Osteocyte (in vitro differentiated cells): ENCODE results near the gene MINK1. TPM values are rescaled to one million over a fixed set of nuclear protein-coding genes. Genes with fewer than 3 reads are reported as not detected.
"Not testable (repeated sequence)": the region's sequence is repeated elsewhere in the genome, so short reads cannot be mapped to it uniquely, and the experiment has no call there.

Experiments
- DNase-seq: peaks from one replicate; pipeline ENCODE4 v3.0.0; 2021; ENCODE audit warnings: mixed read lengths; ENCODE audit not compliant: unreplicated experiment; ENCODE audit errors: extremely low spot score
- H3K27ac Mint-ChIP-seq: one replicate; pipeline ENCODE4 v1.8.0; 2021; ENCODE audit warnings: mild to moderate bottlenecking, mixed read lengths; ENCODE audit not compliant: unreplicated experiment
- H3K27me3 Mint-ChIP-seq: one replicate; pipeline ENCODE4 v1.8.0; 2021; ENCODE audit warnings: mixed read lengths; ENCODE audit not compliant: unreplicated experiment
- H3K36me3 Mint-ChIP-seq: one replicate; pipeline ENCODE4 v1.8.0; 2021; ENCODE audit warnings: mixed read lengths; ENCODE audit not compliant: unreplicated experiment
- H3K4me1 Mint-ChIP-seq: one replicate; pipeline ENCODE4 v1.8.0; 2021; ENCODE audit warnings: mixed read lengths; ENCODE audit not compliant: unreplicated experiment
- H3K4me3 Mint-ChIP-seq: one replicate; pipeline ENCODE4 v1.8.0; 2021; ENCODE audit warnings: mild to moderate bottlenecking, moderate library complexity, mixed read lengths; ENCODE audit not compliant: unreplicated experiment
- H3K9me3 Mint-ChIP-seq: one replicate; pipeline ENCODE4 v1.8.0; 2021; ENCODE audit warnings: mixed read lengths; ENCODE audit not compliant: unreplicated experiment
- total RNA-seq: library from RNA; stranded (reverse); gene quantifications from 2 replicates; pipeline ENCODE4 v1.2.1, GENCODE V29; 2021
- TF ChIP-seq, protein P1 (sequence below): fragments of 200-600 bp; sonication (generic); IDR thresholded peaks from 2 replicates; pipeline ENCODE4 v1.5.0; 2021; ENCODE audit warnings: antibody characterized with exemption, mild to moderate bottlenecking, moderate library complexity

Gene MINK1
- total RNA-seq, 1 donor from 2014 or later = 93.3 TPM

- TF ChIP-seq, protein P1, sequence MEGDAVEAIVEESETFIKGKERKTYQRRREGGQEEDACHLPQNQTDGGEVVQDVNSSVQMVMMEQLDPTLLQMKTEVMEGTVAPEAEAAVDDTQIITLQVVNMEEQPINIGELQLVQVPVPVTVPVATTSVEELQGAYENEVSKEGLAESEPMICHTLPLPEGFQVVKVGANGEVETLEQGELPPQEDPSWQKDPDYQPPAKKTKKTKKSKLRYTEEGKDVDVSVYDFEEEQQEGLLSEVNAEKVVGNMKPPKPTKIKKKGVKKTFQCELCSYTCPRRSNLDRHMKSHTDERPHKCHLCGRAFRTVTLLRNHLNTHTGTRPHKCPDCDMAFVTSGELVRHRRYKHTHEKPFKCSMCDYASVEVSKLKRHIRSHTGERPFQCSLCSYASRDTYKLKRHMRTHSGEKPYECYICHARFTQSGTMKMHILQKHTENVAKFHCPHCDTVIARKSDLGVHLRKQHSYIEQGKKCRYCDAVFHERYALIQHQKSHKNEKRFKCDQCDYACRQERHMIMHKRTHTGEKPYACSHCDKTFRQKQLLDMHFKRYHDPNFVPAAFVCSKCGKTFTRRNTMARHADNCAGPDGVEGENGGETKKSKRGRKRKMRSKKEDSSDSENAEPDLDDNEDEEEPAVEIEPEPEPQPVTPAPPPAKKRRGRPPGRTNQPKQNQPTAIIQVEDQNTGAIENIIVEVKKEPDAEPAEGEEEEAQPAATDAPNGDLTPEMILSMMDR = no peak
- Mint-ChIP-seq H3K4me3 (no peak overlapping the region), H3K27ac (no peak overlapping the region), H3K36me3 (no peaks in the 10 kb centered on the region), H3K4me1 (no peaks in the 10 kb centered on the region), H3K27me3 (no peaks in the 10 kb centered on the region), H3K9me3 (no peaks in the 10 kb centered on the region)
- no peak for DNase-seq
Measured at GRCh38 chr17:4919511-4920047, 86.4 kb downstream of the MINK1 start.

DNA sequence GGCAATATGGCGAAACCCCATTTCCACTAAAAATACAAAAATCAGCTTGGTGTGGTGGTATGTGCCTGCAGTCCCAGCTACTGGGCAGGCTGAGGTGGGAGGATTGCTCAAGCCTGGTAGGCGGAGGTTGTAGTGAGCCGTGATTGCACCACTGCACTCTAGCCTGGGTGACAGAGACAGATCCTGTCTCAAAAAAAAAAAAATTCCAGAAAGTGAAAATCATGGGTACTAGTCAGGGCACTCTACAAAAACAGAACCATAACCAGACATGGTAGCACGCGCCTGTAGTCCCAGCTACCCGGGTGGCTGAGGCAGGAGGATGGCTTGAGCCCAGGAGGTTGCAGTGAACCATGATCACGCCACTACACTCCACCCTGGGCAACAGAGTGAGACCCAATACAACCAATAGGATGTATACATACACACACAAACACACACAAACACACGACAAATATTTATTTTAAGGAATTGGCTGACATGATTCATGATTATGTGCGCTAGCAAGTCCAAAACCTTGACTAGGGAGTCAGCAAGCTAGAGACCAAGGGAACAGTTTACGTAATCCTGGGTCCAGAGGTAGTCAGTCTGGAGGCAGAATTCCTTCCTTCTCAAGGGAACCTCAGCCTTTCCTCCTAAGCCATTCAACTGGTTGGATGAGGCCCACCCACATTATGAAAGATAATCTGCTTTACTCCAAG, 87.4 kb downstream of the MINK1 start:
- TF ChIP-seq, protein P1 = no peak
- no peak overlapping the region for H3K4me3 Mint-ChIP-seq
- H3K4me1 Mint-ChIP-seq = no peaks in the 10 kb centered on the region
- no peak for DNase-seq
- no peaks in the 10 kb centered on the region for H3K9me3 Mint-ChIP-seq
- H3K27ac Mint-ChIP-seq = no peak overlapping the region
- H3K36me3 Mint-ChIP-seq = no peaks in the 10 kb centered on the region
- H3K27me3 Mint-ChIP-seq = no peaks in the 10 kb centered on the region

- Mint-ChIP-seq H3K4me3 (no peak overlapping the region), H3K4me1 (no peaks in the 10 kb centered on the region), H3K27me3 (no peaks in the 10 kb centered on the region), H3K36me3 (no peaks in the 10 kb centered on the region), H3K9me3 (no peaks in the 10 kb centered on the region), H3K27ac (no peak overlapping the region)
- TF ChIP-seq, protein P1 = no peak
- DNase-seq = no peak
Measured at GRCh38 chr17:4921320-4921719, 88.2 kb downstream of the MINK1 start.

DNA sequence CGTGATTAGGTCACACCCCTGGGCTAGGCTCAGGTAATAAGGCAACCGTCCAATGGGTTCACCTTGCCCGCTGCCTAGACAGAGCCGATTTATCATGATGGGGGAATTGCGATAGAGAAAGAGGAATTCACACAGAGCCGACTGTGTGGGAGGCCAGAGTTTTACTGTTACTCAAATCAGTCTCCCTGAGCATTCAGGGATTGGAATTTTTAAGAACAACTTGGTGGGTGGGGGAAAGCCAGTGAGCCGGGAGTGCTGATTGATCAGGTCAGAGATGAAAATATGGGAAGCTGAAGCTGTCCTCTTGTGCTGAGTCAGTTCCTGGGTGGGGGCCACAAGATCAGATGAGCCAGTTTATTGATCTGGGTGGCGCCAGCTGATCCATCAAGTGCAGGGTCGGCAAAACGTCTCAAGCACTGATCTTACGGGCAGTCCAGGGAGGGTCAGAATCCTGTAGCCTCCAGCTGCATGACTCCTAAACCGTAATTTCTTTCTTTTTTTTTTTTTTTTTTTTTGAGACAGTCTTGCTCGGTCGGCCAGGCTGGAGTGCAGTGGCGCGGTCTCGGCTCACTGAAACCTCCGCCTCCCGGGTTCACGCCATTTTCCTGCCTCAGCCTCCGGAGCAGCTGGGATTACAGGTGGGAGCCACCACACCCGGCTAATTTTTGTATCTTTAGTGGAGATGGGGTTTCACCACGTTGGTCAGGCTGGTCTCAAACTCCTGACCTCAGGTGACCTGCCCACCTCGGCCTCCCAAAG, 93.6 kb downstream of the MINK1 start:
- H3K9me3 Mint-ChIP-seq, DNase-seq, H3K27ac Mint-ChIP-seq, H3K27me3 Mint-ChIP-seq, H3K4me3 Mint-ChIP-seq, H3K36me3 Mint-ChIP-seq, H3K4me1 Mint-ChIP-seq: not testable (repeated sequence)

- Mint-ChIP-seq H3K4me3 (no peak overlapping the region), H3K4me1 (peaks cover 2% of the 10 kb centered on the region), H3K36me3 (peaks cover 2% of the 10 kb centered on the region), H3K27ac (no peak overlapping the region), H3K27me3 (no peaks in the 10 kb centered on the region), H3K9me3 (no peaks in the 10 kb centered on the region)
- TF ChIP-seq, protein P1 = no peak
- DNase-seq = no peak
Measured at GRCh38 chr17:4928881-4929280, 95.7 kb downstream of the MINK1 start.
